H9 (cell line): ENCODE measurements around the gene OOEP. TPM values are rescaled to one million over a fixed set of nuclear protein-coding genes. Genes with fewer than 3 reads are reported as not detected.

ENCODE experiments used
- DNase-seq: peaks from one replicate; pipeline ENCODE4 v3.0.0-alpha.2; 2017
- H2AFZ ChIP-seq: one replicate; pipeline ENCODE4 v1.6.1; 2013; ENCODE audit warnings: mild to moderate bottlenecking, low read length, control low read depth, moderate library complexity
- H2AK5ac ChIP-seq: 2 replicates; pipeline ENCODE4 v1.6.1; 2013; ENCODE audit warnings: low read length, control low read depth, mixed read lengths; ENCODE audit not compliant: insufficient read length
- H2BK120ac ChIP-seq: one replicate; pipeline ENCODE4 v1.6.1; 2013; ENCODE audit warnings: low read depth, mild to moderate bottlenecking, low read length, control low read depth, inconsistent platforms; ENCODE audit not compliant: poor library complexity, severe bottlenecking
- H2BK12ac ChIP-seq: 2 replicates; pipeline ENCODE4 v1.6.1; 2013; ENCODE audit warnings: low read length, control low read depth, mixed read lengths, low read depth; ENCODE audit not compliant: insufficient read length
- H2BK15ac ChIP-seq: 2 replicates; pipeline ENCODE4 v1.6.1; 2013; ENCODE audit warnings: low read depth, low read length, control low read depth
- H2BK20ac ChIP-seq: one replicate; pipeline ENCODE4 v1.6.1; 2013; ENCODE audit warnings: low read depth, mild to moderate bottlenecking, low read length, control low read depth, inconsistent platforms; ENCODE audit not compliant: poor library complexity, severe bottlenecking
- H2BK5ac ChIP-seq: 2 replicates; pipeline ENCODE4 v1.6.1; 2013; ENCODE audit warnings: low read length, control low read depth, mixed read lengths; ENCODE audit not compliant: insufficient read length
- H3K14ac ChIP-seq: 2 replicates; pipeline ENCODE4 v1.6.1; 2013; ENCODE audit warnings: low read length, control low read depth; ENCODE audit not compliant: insufficient read depth
- H3K18ac ChIP-seq: 2 replicates; pipeline ENCODE4 v1.6.1; 2013; ENCODE audit warnings: low read depth, mild to moderate bottlenecking, mixed read lengths, low read length, control low read depth; ENCODE audit not compliant: insufficient read length
- H3K23ac ChIP-seq: 2 replicates; pipeline ENCODE4 v1.6.1; 2013; ENCODE audit warnings: low read length, control low read depth, mixed read lengths, low read depth; ENCODE audit not compliant: insufficient read length
- H3K23me2 ChIP-seq: 2 replicates; pipeline ENCODE4 v1.6.1; 2013; ENCODE audit warnings: low read depth, mild to moderate bottlenecking, mixed read lengths, low read length, control low read depth; ENCODE audit not compliant: insufficient read length, poor library complexity, severe bottlenecking
- H3K27ac ChIP-seq: 2 replicates; pipeline ENCODE4 v1.5.1; 2013; ENCODE audit warnings: low read length, control low read depth, mixed read lengths, low read depth; ENCODE audit not compliant: insufficient read length
- H3K27me3 ChIP-seq: 2 replicates; pipeline ENCODE4 v1.6.1; 2013; ENCODE audit warnings: low read length, control low read depth, inconsistent platforms; ENCODE audit not compliant: insufficient read depth
- H3K4ac ChIP-seq: 2 replicates; pipeline ENCODE4 v1.6.1; 2013; ENCODE audit warnings: low read depth, mild to moderate bottlenecking, control low read depth, inconsistent platforms, low read length, moderate library complexity
- H3K4me1 ChIP-seq: 2 replicates; pipeline ENCODE4 v1.6.1; 2013; ENCODE audit warnings: low read length, control low read depth, inconsistent platforms; ENCODE audit not compliant: insufficient read depth
- H3K4me2 ChIP-seq: 2 replicates; pipeline ENCODE4 v1.6.1; 2013; ENCODE audit warnings: low read length, control low read depth, mixed read lengths; ENCODE audit not compliant: insufficient read length, insufficient read depth
- H3K56ac ChIP-seq: 2 replicates; pipeline ENCODE4 v1.6.1; 2013; ENCODE audit warnings: low read depth, mild to moderate bottlenecking, mixed read lengths, low read length, control low read depth; ENCODE audit not compliant: insufficient read length
- H3K79me1 ChIP-seq: 2 replicates; pipeline ENCODE4 v1.6.1; 2013; ENCODE audit warnings: low read depth, mild to moderate bottlenecking, moderate library complexity, low read length, control low read depth, inconsistent platforms; ENCODE audit not compliant: insufficient read depth, poor library complexity, severe bottlenecking
- H3K79me2 ChIP-seq: 2 replicates; pipeline ENCODE4 v1.6.1; 2013; ENCODE audit warnings: low read length, control low read depth, inconsistent platforms; ENCODE audit not compliant: insufficient read depth
- H3K9ac ChIP-seq: 2 replicates; pipeline ENCODE4 v1.6.1; 2013; ENCODE audit warnings: low read length, control low read depth, mixed read lengths; ENCODE audit not compliant: insufficient read length; ENCODE audit errors: extremely low read depth
- H3K9me3 ChIP-seq: one replicate; pipeline ENCODE4 v1.6.1; 2013; ENCODE audit warnings: low read depth, low read length, inconsistent platforms; ENCODE audit not compliant: control insufficient read depth
- H3T11ph ChIP-seq: one replicate; pipeline ENCODE4 v1.6.1; 2013; ENCODE audit warnings: mild to moderate bottlenecking, low read length, control low read depth, inconsistent platforms
- H4K20me1 ChIP-seq: one replicate; pipeline ENCODE4 v1.6.1; 2013; ENCODE audit not compliant: control insufficient read depth, insufficient read length, insufficient read depth
- H4K5ac ChIP-seq: 2 replicates; pipeline ENCODE4 v1.6.1; 2013; ENCODE audit warnings: low read depth, mild to moderate bottlenecking, mixed read lengths, low read length, control low read depth; ENCODE audit not compliant: insufficient read length
- H4K8ac ChIP-seq: replicated peaks from 2 replicates; pipeline ENCODE4 v1.6.1; 2013; ENCODE audit warnings: low read length, control low read depth, mixed read lengths, low read depth; ENCODE audit not compliant: insufficient read length
- H4K91ac ChIP-seq: 2 replicates; pipeline ENCODE4 v1.6.1; 2013; ENCODE audit warnings: low read depth, mild to moderate bottlenecking, moderate library complexity, mixed read lengths, low read length, control low read depth; ENCODE audit not compliant: insufficient read length
- H3K27ac Mint-ChIP-seq, 3 experiments: 2 replicates in 2 of 3; 3 replicates in 1 of 3; pipeline ENCODE4 v1.8.0; 2020 to 2021; ENCODE audit warnings: mixed read lengths in 3 of 3, mild to moderate bottlenecking in 1 of 3, moderate library complexity in 1 of 3
- H3K27me3 Mint-ChIP-seq: 2 replicates; pipeline ENCODE4 v1.8.0; 2021; ENCODE audit warnings: low read depth, mild to moderate bottlenecking, moderate library complexity, mixed read lengths
- H3K36me3 Mint-ChIP-seq, 3 experiments: 2 replicates in 2 of 3; 3 replicates in 1 of 3; pipeline ENCODE4 v1.8.0; 2020 to 2021; ENCODE audit warnings: low read depth in 3 of 3, mixed read lengths in 3 of 3; ENCODE audit not compliant: insufficient read depth in 1 of 3
- H3K4me1 Mint-ChIP-seq, 2 experiments: 2 replicates each; pipeline ENCODE4 v1.8.0; 2020; ENCODE audit warnings: mixed read lengths in 2 of 2
- H3K4me3 Mint-ChIP-seq, 2 experiments: 2 replicates in 1 of 2; 3 replicates in 1 of 2; pipeline ENCODE4 v1.8.0; 2020 to 2021; ENCODE audit warnings: mild to moderate bottlenecking in 2 of 2, mixed read lengths in 2 of 2, moderate library complexity in 1 of 2
- H3K9me3 Mint-ChIP-seq, 2 experiments: 2 replicates in 1 of 2; 3 replicates in 1 of 2; pipeline ENCODE4 v1.8.0; 2020; ENCODE audit warnings: mild to moderate bottlenecking in 2 of 2, mixed read lengths in 2 of 2, moderate library complexity in 1 of 2
- WGBS: extraction: QIAGEN DNeasy Blood & Tissue Kit; methylation state at CpG from one replicate; pipeline ENCODE4 v1.1.7; 2013; ENCODE audit warnings: missing lambda C conversion rate, low lambda C conversion rate, mixed read lengths; ENCODE audit not compliant: insufficient read length; ENCODE audit errors: extremely low coverage; 5-methylcytosine and 5-hydroxymethylcytosine counted together
- total RNA-seq: library from RNA; stranded (reverse); gene quantifications from 2 replicates; pipeline ENCODE4 v1.2.1, GENCODE V29; 2021
- TF ChIP-seq, protein P1 (sequence below): fragments of 200-600 bp; sonication (generic); conservative IDR thresholded peaks from 3 replicates; pipeline ENCODE4 v1.8.0; 2021; ENCODE audit warnings: antibody characterized with exemption, mild to moderate bottlenecking

Gene OOEP
- total RNA-seq, 1 experiment from 2014 or later = not detected

DNA sequence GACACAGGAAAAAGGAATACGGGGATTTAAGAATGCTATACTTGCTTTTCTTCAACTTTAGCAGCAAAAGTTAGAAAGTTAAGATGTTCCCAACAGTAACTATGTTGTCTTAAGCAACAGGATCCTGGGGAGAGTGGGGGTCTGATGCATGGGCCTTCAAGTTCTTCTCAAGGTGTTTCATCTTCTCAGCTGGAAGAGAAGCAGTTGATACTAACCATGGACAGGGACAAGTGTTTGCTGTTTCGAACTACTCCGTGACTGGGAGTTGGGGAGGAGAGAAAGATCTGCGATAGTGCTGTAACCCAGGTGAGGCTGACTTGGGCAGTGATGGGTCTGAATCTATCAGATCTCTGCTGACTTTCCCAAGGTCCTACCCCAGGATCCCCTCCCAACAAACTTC is 1.0 kb downstream of the OOEP start:
- no peak overlapping the region for H2BK12ac ChIP-seq
- no peak overlapping the region for H4K91ac ChIP-seq
- Mint-ChIP-seq H3K4me1 (peaks cover 10 to 13% of the 10 kb centered on the region in 2 experiments), H3K27me3 (peaks cover 2% of the 10 kb centered on the region; the same call in 1 of the 2 replicates), H3K27ac (no peak overlapping the region), H3K4me3 (no peak overlapping the region), H3K36me3 (peaks cover 0 to 2% (median 0%) of the 10 kb centered on the region in 3 experiments; a peak in 2 of 7 replicates), H3K9me3 (peaks cover 0 to 14% of the 10 kb centered on the region in 2 experiments; a peak in 3 of 5 replicates)
- H4K20me1 ChIP-seq = no peaks in the 10 kb centered on the region
- H3K18ac ChIP-seq = no peak overlapping the region
- no peak overlapping the region for H4K8ac ChIP-seq
- H3K9me3 ChIP-seq = no peaks in the 10 kb centered on the region
- no peaks in the 10 kb centered on the region for H3K27me3 ChIP-seq
- no peaks in the 10 kb centered on the region for H3K23me2 ChIP-seq
- no peak overlapping the region for H2BK20ac ChIP-seq
- H3K27ac ChIP-seq = no peak overlapping the region
- H4K5ac ChIP-seq = no peak overlapping the region
- H3K4me2 ChIP-seq = no peak overlapping the region
- DNase-seq = no peak
- H2AK5ac ChIP-seq = no peak overlapping the region
- no CpG with 5 or more reads among the region's 4 CpGs for WGBS
- H2BK5ac ChIP-seq = no peak overlapping the region
- H3K56ac ChIP-seq = no peak overlapping the region
- no peak overlapping the region for H3K14ac ChIP-seq
- TF ChIP-seq, protein P1, sequence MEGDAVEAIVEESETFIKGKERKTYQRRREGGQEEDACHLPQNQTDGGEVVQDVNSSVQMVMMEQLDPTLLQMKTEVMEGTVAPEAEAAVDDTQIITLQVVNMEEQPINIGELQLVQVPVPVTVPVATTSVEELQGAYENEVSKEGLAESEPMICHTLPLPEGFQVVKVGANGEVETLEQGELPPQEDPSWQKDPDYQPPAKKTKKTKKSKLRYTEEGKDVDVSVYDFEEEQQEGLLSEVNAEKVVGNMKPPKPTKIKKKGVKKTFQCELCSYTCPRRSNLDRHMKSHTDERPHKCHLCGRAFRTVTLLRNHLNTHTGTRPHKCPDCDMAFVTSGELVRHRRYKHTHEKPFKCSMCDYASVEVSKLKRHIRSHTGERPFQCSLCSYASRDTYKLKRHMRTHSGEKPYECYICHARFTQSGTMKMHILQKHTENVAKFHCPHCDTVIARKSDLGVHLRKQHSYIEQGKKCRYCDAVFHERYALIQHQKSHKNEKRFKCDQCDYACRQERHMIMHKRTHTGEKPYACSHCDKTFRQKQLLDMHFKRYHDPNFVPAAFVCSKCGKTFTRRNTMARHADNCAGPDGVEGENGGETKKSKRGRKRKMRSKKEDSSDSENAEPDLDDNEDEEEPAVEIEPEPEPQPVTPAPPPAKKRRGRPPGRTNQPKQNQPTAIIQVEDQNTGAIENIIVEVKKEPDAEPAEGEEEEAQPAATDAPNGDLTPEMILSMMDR = no peak
- no peaks in the 10 kb centered on the region for H3K79me2 ChIP-seq
- no peak overlapping the region for H2AFZ ChIP-seq
- no peak overlapping the region for H3K9ac ChIP-seq
- no peak overlapping the region for H2BK120ac ChIP-seq
- H3K4ac ChIP-seq = no peak overlapping the region
- H3K23ac ChIP-seq = no peak overlapping the region
- peaks cover 2% of the 10 kb centered on the region; the same call in 1 of the 2 replicates for H3K4me1 ChIP-seq
- no peak overlapping the region for H2BK15ac ChIP-seq
- no peak overlapping the region for H3T11ph ChIP-seq
- H3K79me1 ChIP-seq = no peaks in the 10 kb centered on the region
